ENCODE results near the gene SLC27A6. TPM values are rescaled to one million over a fixed set of nuclear protein-coding genes. Genes with fewer than 3 reads are reported as not detected.
"Not testable (repeated sequence)": the region's sequence is repeated elsewhere in the genome, so short reads cannot be mapped to it uniquely, and the experiment has no call there.

The SLC27A6 gene
- total and polyA plus RNA-seq, 12 donors, result 11.0 to 125 (median 50.0) TPM

DNA sequence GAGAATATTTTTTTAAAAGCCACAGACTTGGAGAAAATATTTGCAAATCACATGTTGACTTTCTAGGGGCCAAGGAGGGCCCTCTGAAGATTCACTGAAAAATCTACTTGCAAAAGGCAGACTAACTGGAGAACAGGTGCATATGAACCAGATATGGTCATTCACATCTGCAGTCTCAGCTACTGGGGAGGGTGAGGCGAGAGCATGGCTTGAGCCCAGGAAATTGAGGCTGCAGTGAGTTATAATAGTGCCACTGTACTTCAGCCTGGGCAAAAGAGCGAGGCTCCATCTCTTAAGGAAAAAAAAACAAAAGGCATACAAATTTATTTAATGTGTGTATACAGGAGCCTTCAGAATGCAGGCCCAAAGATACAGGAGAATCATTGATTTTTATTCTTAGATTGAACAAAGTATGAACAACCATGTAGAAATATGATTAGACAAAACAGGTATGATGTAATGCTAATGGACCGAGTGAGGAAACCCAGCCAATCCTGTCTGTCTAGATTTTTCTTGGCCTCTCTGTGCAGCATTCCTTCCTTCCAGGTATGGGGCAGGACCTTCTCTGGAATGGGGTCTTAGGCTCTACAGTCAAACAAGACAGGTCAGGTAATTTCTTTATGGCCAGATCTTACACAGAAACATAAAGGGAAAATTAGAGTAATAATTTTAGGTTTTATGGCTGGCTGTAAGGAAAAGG lies 15.3 kb upstream of the SLC27A6 start:
- Histone ChIP-seq H3K9me3 (peaks cover 0 to 4% (median 0%) of the 10 kb centered on the region in 11 donors), H3K36me3 (no peaks in the 10 kb centered on the region), H3K4me1 (no peaks in the 10 kb centered on the region), H3K4me3 (no peak overlapping the region), H3K27ac (no peak overlapping the region), H3K27me3 (no peaks in the 10 kb centered on the region)
- no peak for ATAC-seq
- 80% methylated on average over 3 of the region's 3 CpGs for WGBS, 2 donors
- intact Hi-C loops (cut with DNase I), result no loop called here
- TF ChIP-seq, protein P1, sequence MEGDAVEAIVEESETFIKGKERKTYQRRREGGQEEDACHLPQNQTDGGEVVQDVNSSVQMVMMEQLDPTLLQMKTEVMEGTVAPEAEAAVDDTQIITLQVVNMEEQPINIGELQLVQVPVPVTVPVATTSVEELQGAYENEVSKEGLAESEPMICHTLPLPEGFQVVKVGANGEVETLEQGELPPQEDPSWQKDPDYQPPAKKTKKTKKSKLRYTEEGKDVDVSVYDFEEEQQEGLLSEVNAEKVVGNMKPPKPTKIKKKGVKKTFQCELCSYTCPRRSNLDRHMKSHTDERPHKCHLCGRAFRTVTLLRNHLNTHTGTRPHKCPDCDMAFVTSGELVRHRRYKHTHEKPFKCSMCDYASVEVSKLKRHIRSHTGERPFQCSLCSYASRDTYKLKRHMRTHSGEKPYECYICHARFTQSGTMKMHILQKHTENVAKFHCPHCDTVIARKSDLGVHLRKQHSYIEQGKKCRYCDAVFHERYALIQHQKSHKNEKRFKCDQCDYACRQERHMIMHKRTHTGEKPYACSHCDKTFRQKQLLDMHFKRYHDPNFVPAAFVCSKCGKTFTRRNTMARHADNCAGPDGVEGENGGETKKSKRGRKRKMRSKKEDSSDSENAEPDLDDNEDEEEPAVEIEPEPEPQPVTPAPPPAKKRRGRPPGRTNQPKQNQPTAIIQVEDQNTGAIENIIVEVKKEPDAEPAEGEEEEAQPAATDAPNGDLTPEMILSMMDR (IDR thresholded peaks at IDR 0.05), result no peak
- DNase-seq, result no peak

DNA sequence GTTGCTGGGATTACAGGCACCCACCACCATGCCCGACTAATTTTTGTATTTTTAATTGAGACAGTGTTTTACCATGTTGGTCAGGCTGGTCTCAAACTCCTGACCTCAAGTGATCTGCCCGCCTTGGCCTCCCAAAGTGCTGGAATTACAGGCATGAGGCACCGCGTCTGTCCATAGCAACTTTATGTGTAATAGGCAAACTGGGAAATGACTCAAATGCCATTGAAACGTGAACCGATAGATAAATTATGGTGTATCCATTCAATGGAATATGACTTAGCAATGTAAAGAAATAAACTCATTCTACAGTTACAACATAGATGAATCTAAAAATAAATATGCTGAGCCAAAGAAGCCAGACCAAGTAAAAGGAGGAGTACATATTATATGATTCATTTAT lies 14.0 kb upstream of the SLC27A6 start:
- intact Hi-C loops (cut with DNase I); H3K36me3 ChIP-seq; H3K27me3 ChIP-seq; H3K9me3 ChIP-seq; DNase-seq; ATAC-seq; H3K4me3 ChIP-seq; H3K27ac ChIP-seq; H3K4me1 ChIP-seq: not testable (repeated sequence)
- 79 to 92% methylated on average over 6 of the region's 6 CpGs for WGBS, 2 donors

DNA sequence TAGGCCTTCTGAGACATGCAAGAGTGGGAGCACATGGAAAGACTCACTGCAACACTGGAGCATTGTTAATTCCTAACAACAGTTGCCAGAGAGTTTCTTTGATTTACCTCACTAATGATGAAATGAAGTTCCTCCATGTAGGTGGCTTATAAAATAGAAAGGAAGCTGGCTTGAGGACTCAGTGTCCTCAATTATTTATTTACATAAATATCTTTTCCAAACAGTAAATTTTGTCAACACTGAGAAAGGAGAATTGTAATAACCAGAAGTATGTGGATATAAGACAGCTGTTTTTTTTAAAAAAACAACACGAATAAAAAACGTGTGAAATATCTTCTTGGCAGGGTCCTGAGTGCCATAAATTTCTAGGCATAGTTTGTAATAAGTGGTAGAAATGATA lies 9.1 kb upstream of the SLC27A6 start:
- no peaks in the 10 kb centered on the region for H3K4me1 ChIP-seq
- ATAC-seq (no peak), DNase-seq (no peak)
- intact Hi-C loops (cut with DNase I), result no loop called here
- no peaks in the 10 kb centered on the region for H3K36me3 ChIP-seq
- H3K4me3 ChIP-seq, result no peak overlapping the region
- peaks cover 0 to 16% (median 0%) of the 10 kb centered on the region in 11 donors for H3K9me3 ChIP-seq
- WGBS, 2 donors, result 58 to 75% methylated on average over 2 of the region's 2 CpGs
- H3K27me3 ChIP-seq, result no peaks in the 10 kb centered on the region
- TF ChIP-seq, protein P1 (IDR thresholded peaks at IDR 0.05), result no peak
- H3K27ac ChIP-seq, result no peak overlapping the region

DNA sequence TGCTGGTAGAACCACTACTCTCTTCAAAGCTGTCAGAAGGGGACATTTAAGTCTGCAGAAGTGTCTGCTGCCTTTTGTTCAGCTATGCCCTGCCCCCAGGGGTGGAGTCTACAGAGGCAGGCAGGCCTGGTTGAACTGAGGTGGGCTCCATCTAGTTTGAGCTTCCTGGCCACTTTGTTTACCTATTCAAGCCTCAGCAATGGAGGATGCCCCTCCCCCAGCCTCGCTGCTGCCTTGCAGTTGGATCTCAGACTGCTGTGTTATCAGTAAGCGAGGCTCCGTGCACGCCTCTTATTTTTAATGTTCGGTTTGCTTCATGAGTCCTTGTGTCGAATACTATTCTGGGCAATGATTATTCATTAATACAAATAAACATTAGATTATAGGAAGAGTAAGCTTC lies 3.1 kb upstream of the SLC27A6 start:
- Histone ChIP-seq H3K27ac (no peak overlapping the region), H3K9me3 (peaks cover 0 to 20% (median 0%) of the 10 kb centered on the region in 11 donors), H3K4me1 (peaks cover 0 to 5% (median 0%) of the 10 kb centered on the region in 9 donors), H3K4me3 (no peak overlapping the region), H3K27me3 (peaks cover 0 to 25% (median 15%) of the 10 kb centered on the region in 7 donors), H3K36me3 (no peaks in the 10 kb centered on the region)
- intact Hi-C loops (cut with DNase I), result loop anchor here in 1 of 10 donors (5.0 kb wide), 1 partner anchor 35 kb away; no protein-coding TSS in a partner anchor
- ATAC-seq (no peak), DNase-seq (no peak)
- 81 to 82% methylated on average over 6 of the region's 6 CpGs for WGBS, 2 donors
- TF ChIP-seq, protein P1 (IDR thresholded peaks at IDR 0.05), result no peak

Measured in heart right ventricle (tissue), 16 donors.